GM19463 (cell line): ENCODE measurements around the gene FARS2.

Source experiments
- ATAC-seq: cut with Tn5 transposase; IDR thresholded peaks from one replicate; pipeline ENCODE4 v1.9.1; 2021; ENCODE audit warnings: mild to moderate bottlenecking, moderate library complexity; ENCODE audit not compliant: unreplicated experiment

The FARS2 gene

GRCh38 chr6:5316951-5317350, 55.6 kb downstream of the FARS2 start:
- no peak for ATAC-seq

GRCh38 chr6:5318617-5319272, 57.4 kb downstream of the FARS2 start:
- no peak for ATAC-seq

GRCh38 chr6:5323979-5324378, 62.7 kb downstream of the FARS2 start:
- ATAC-seq = no peak

- ATAC-seq = no peak
Measured at GRCh38 chr6:5325173-5325572, 63.9 kb downstream of the FARS2 start.

- no peak for ATAC-seq
Measured at GRCh38 chr6:5326022-5326641, 64.8 kb downstream of the FARS2 start.

GRCh38 chr6:5328800-5329199, 67.5 kb downstream of the FARS2 start:
- no peak for ATAC-seq

- no peak for ATAC-seq
Measured at GRCh38 chr6:5331845-5332442, 70.6 kb downstream of the FARS2 start.

- no peak for ATAC-seq
Measured at GRCh38 chr6:5333658-5334057, 72.3 kb downstream of the FARS2 start.

- ATAC-seq = no peak
Measured at GRCh38 chr6:5334341-5334740, 73.0 kb downstream of the FARS2 start.

GRCh38 chr6:5335020-5335419, 73.7 kb downstream of the FARS2 start:
- ATAC-seq = no peak

GRCh38 chr6:5337573-5337972, 76.3 kb downstream of the FARS2 start:
- no peak for ATAC-seq

- ATAC-seq = peak; percentile 56
Measured at GRCh38 chr6:5338177-5338960, 77.1 kb downstream of the FARS2 start.

GRCh38 chr6:5339786-5340185, 78.5 kb downstream of the FARS2 start:
- no peak for ATAC-seq

GRCh38 chr6:5341845-5342244, 80.5 kb downstream of the FARS2 start:
- ATAC-seq = no peak

- ATAC-seq = no peak
Measured at GRCh38 chr6:5343998-5344397, 82.7 kb downstream of the FARS2 start.

- no peak for ATAC-seq
Measured at GRCh38 chr6:5345324-5345723, 84.0 kb downstream of the FARS2 start.

- no peak for ATAC-seq
Measured at GRCh38 chr6:5351552-5352210, 90.4 kb downstream of the FARS2 start.

GRCh38 chr6:5353971-5354370, 92.7 kb downstream of the FARS2 start:
- no peak for ATAC-seq

- ATAC-seq = no peak
Measured at GRCh38 chr6:5357486-5357885, 96.2 kb downstream of the FARS2 start.

- no peak for ATAC-seq
Measured at GRCh38 chr6:5359417-5359816, 98.1 kb downstream of the FARS2 start.

- ATAC-seq = no peak
Measured at GRCh38 chr6:5361396-5361795, 100.1 kb downstream of the FARS2 start.
